SK-N-SH (cell line): Measurements from ENCODE around the gene SMCHD1. TPM values are rescaled to one million over a fixed set of nuclear protein-coding genes. Genes with fewer than 3 reads are reported as not detected.
A peak's percentile ranks its signal among the peaks of the same experiment; 100 is the strongest.

ENCODE experiments used
- CTCF ChIA-PET: fragments of 300-600, 350-600 bp; formaldehyde crosslinking; extraction: SDS; loops from one replicate; lab custom pipeline; 2021; lab: Yijun Ruan, JAX
- POLR2A ChIA-PET: fragments of 350-600 bp; sonication (Branson Sonifier 250); formaldehyde crosslinking; extraction: SDS; loops from one replicate; lab custom pipeline; 2020; ENCODE audit warnings: antibody characterized with exemption, inconsistent platforms; lab: Yijun Ruan, JAX
- DNase-seq: peaks from one replicate; pipeline ENCODE4 v3.0.0; 2012
- H2AFZ ChIP-seq: fragments of 200-600 bp; sonication (generic); 2 replicates; pipeline ENCODE4 v1.8.1; 2016; ENCODE audit warnings: antibody characterized with exemption, mild to moderate bottlenecking, low read depth
- H3F3A ChIP-seq: fragments of 200-600 bp; sonication (generic); replicated peaks from 2 replicates; pipeline ENCODE3; 2016; ENCODE audit warnings: antibody characterized with exemption, mild to moderate bottlenecking; ENCODE audit not compliant: insufficient read depth
- H3K27ac ChIP-seq, 2 experiments: fragments of 200-500 bp in 1 of 2; fragments of 200-600 bp in 1 of 2; sonication (Bioruptor generic) in 1 of 2; sonication (generic), shearing (Covaris generic) in 1 of 2; 2 replicates each; pipeline versions ENCODE4 v1.5.1 to v1.6.1; 2014 to 2016; ENCODE audit warnings: low read depth in 2 of 2, inconsistent platforms in 1 of 2, low read length in 1 of 2, mild to moderate bottlenecking in 1 of 2, mixed read lengths in 1 of 2
- H3K27me3 ChIP-seq: fragments of 200-600 bp; sonication (generic), shearing (Covaris generic); 2 replicates; pipeline ENCODE4 v1.6.1; 2016; ENCODE audit warnings: mixed run types; ENCODE audit not compliant: insufficient read depth
- H3K36me3 ChIP-seq, 2 experiments: fragments of 200-500 bp in 1 of 2; fragments of 200-600 bp in 1 of 2; sonication (Bioruptor generic) in 1 of 2; sonication (generic) in 1 of 2; replicated peaks in 1 of 2; 2 replicates each; pipeline versions ENCODE3 to v1.5.1; 2014 to 2016; ENCODE audit warnings: low read length in 1 of 2, mild to moderate bottlenecking in 1 of 2; ENCODE audit not compliant: insufficient read depth in 2 of 2, control insufficient read depth in 1 of 2
- H3K4me1 ChIP-seq, 2 experiments: fragments of 200-500 bp in 1 of 2; fragments of 200-600 bp in 1 of 2; sonication (Bioruptor generic) in 1 of 2; sonication (generic), shearing (Covaris generic) in 1 of 2; 2 replicates each; pipeline versions ENCODE4 v1.5.1 to v1.6.1; 2014 to 2016; ENCODE audit warnings: low read depth in 1 of 2, low read length in 1 of 2, mixed run types in 1 of 2; ENCODE audit not compliant: insufficient read depth in 2 of 2, control insufficient read depth in 1 of 2
- H3K4me2 ChIP-seq: fragments of 200-600 bp; sonication (generic), shearing (Covaris generic); 2 replicates; pipeline ENCODE4 v1.6.1; 2017; ENCODE audit warnings: mixed run types
- H3K4me3 ChIP-seq, 2 experiments: fragments of 200-500 bp in 1 of 2; fragments of 200-600 bp in 1 of 2; sonication (Bioruptor generic) in 1 of 2; sonication (generic), shearing (Covaris generic) in 1 of 2; 2 replicates each; pipeline versions ENCODE4 v1.5.1 to v1.8.1; 2014 to 2016; ENCODE audit warnings: low read depth in 2 of 2, inconsistent platforms in 1 of 2, low read length in 1 of 2, mild to moderate bottlenecking in 1 of 2, mixed read lengths in 1 of 2, moderate library complexity in 1 of 2
- H3K79me2 ChIP-seq: fragments of 200-600 bp; sonication (generic); 2 replicates; pipeline ENCODE4 v1.8.1; 2017; ENCODE audit warnings: mild to moderate bottlenecking; ENCODE audit not compliant: insufficient read depth
- H3K9ac ChIP-seq: fragments of 200-600 bp; sonication (generic); 2 replicates; pipeline ENCODE4 v1.6.1; 2017; ENCODE audit warnings: mixed run types
- H3K9me2 ChIP-seq: fragments of 200-600 bp; sonication (generic); 2 replicates; pipeline ENCODE4 v1.6.1; 2017; ENCODE audit warnings: mixed run types
- H3K9me3 ChIP-seq: fragments of 200-600 bp; sonication (generic); 2 replicates; pipeline ENCODE4 v1.6.1; 2017; ENCODE audit warnings: mixed run types, mild to moderate bottlenecking, moderate library complexity
- H4K20me1 ChIP-seq: fragments of 200-600 bp; sonication (generic); 2 replicates; pipeline ENCODE4 v1.6.1; 2017; ENCODE audit warnings: mild to moderate bottlenecking, mixed run types; ENCODE audit not compliant: insufficient read depth
- CHD2 ChIP-seq: fragments of 150-350 bp; IDR thresholded peaks from 2 replicates; pipeline ENCODE4 v1.6.1; 2018; ENCODE audit warnings: low read length; ENCODE audit not compliant: partially characterized antibody
- EP300 ChIP-seq, 2 experiments: IDR thresholded peaks; 2 replicates each; pipeline versions ENCODE4 v1.4.0 to v1.6.1; 2012; ENCODE audit warnings: borderline replicate concordance in 1 of 2, low read depth in 1 of 2, low read length in 1 of 2
- FOSL2 ChIP-seq: IDR thresholded peaks from 2 replicates; pipeline ENCODE4 v1.4.0; 2012; ENCODE audit warnings: low read depth, mild to moderate bottlenecking, moderate library complexity, borderline replicate concordance
- FOXJ3 ChIP-seq: sonication (generic); formaldehyde crosslinking; IDR thresholded peaks from 2 replicates; pipeline ENCODE4 v1.5.1; 2020; ENCODE audit warnings: mild to moderate bottlenecking, missing genetic modification reagents
- FOXM1 ChIP-seq: IDR thresholded peaks from 2 replicates; pipeline ENCODE4 v1.4.0; 2012; ENCODE audit warnings: low read depth, mild to moderate bottlenecking
- GABPA ChIP-seq: IDR thresholded peaks from 2 replicates; pipeline ENCODE4 v1.4.0; 2012; ENCODE audit warnings: low read depth, mild to moderate bottlenecking
- IRF3 ChIP-seq: fragments of 150-350 bp; IDR thresholded peaks from 2 replicates; pipeline ENCODE4 v1.6.1; 2016; ENCODE audit warnings: mild to moderate bottlenecking, low read depth, low read length
- MAX ChIP-seq: IDR thresholded peaks from 2 replicates; pipeline ENCODE4 v1.4.0; 2012; ENCODE audit warnings: low read depth
- MEF2A ChIP-seq: IDR thresholded peaks from 2 replicates; pipeline ENCODE4 v1.4.0; 2012; ENCODE audit warnings: low read depth, borderline replicate concordance
- MXI1 ChIP-seq: IDR thresholded peaks from 2 replicates; pipeline ENCODE4 v1.6.1; 2012; ENCODE audit warnings: mild to moderate bottlenecking, low read depth, low read length, improper control_type of control experiment
- NFIC ChIP-seq: IDR thresholded peaks from 2 replicates; pipeline ENCODE4 v1.4.0; 2012; ENCODE audit warnings: borderline replicate concordance
- NRF1 ChIP-seq: IDR thresholded peaks from 2 replicates; pipeline ENCODE4 v1.6.1; 2012; ENCODE audit warnings: low read depth, mild to moderate bottlenecking, low read length
- POLR2AphosphoS5 ChIP-seq: IDR thresholded peaks from 2 replicates; pipeline ENCODE4 v1.6.1; 2012; ENCODE audit warnings: low read depth, low read length
- RXRA ChIP-seq: IDR thresholded peaks from 2 replicates; pipeline ENCODE4 v1.4.0; 2012; ENCODE audit warnings: low read depth, mild to moderate bottlenecking, borderline replicate concordance
- SMC3 ChIP-seq: IDR thresholded peaks from 2 replicates; pipeline ENCODE4 v1.6.1; 2012; ENCODE audit warnings: low read depth, low read length, improper control_type of control experiment
- TAF1 ChIP-seq: IDR thresholded peaks from 2 replicates; pipeline ENCODE4 v1.6.1; 2012; ENCODE audit warnings: low read depth, mild to moderate bottlenecking, low read length, moderate library complexity, borderline replicate concordance
- TEAD4 ChIP-seq: IDR thresholded peaks from 2 replicates; pipeline ENCODE4 v1.4.0; 2012; ENCODE audit warnings: mild to moderate bottlenecking, borderline replicate concordance; ENCODE audit not compliant: insufficient read depth
- USF2 ChIP-seq: fragments of 150-350 bp; IDR thresholded peaks from 2 replicates; pipeline ENCODE4 v1.6.1; 2017; ENCODE audit warnings: antibody characterized with exemption, low read length, low read depth, borderline replicate concordance
- WGBS: methylation state at CpG from one replicate; pipeline ENCODE4 v1.1.6; 2017; ENCODE audit warnings: low lambda C conversion rate; 5-methylcytosine and 5-hydroxymethylcytosine counted together
- polyA plus RNA-seq, 3 experiments: library from polyadenylated mRNA; depleted of rRNA; stranded (reverse); fragments of >200 nt; gene quantifications; 2 replicates each; pipeline ENCODE4 v1.2.3, GENCODE V29; 2012
- TF ChIP-seq, protein P1 (sequence below): IDR thresholded peaks from 2 replicates; pipeline ENCODE4 v1.6.1; 2012; ENCODE audit warnings: mild to moderate bottlenecking, low read depth, low read length, moderate library complexity
- TF ChIP-seq, protein P2 (sequence below): fragments of 200-600 bp; sonication (generic); IDR thresholded peaks from 2 replicates; pipeline ENCODE4 v1.6.1; 2017; ENCODE audit warnings: antibody characterized with exemption, mild to moderate bottlenecking, moderate library complexity

Gene SMCHD1
- polyA plus RNA-seq, 1 of the 3 experiments (the other 2 are of a cell fraction), result 8.9 TPM

DNA sequence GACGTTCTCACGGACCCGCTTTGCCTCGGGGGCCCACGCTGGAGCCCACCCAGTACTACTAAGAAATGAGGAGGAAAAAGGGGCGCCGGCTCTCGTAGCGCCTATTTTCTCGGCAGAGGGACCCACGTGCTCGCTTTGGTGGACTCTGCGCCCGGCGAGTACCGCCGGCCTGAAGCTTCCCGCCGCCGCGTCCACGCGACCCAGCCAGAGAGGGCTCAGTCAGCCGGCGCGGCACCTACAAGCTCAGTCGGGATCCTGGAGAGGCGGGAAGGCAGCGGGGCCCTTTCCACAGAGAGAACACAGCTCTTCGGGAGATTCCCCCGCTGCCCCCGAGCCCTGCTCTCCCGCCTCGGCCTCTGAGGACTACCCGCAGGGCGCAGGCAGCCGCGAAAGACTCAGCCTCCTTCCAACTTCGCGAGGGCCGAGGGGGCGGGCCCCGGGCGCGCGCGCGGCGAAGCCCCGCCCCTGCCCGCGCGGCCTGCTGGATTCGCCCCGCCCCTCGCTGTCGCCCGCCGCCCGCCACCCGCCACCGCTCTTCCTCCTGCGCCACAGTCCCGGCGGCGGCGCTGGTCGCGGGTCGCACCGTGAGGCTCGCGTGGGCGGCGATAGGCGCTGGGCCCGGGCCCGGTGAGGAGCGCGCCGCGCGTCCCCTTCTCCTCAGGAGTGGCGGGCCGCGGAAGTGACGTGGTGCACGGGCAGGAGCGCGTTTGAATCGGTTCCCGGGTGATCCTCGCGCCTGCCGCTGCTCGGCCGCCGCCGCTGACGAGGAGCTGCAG is at the start of gene SMCHD1 (continued):
- TF ChIP-seq POLR2AphosphoS5 (peak; percentile 71; the same call in 1 of the 2 replicates), USF2 (no peak), MAX (peak; percentile 81), MXI1 (peak; percentile 77; the same call in 1 of the 2 replicates), SMC3 (no peak), TEAD4 (no peak), FOXM1 (no peak), FOSL2 (no peak), MEF2A (no peak; the same call in 1 of the 2 replicates), EP300 (IDR thresholded peaks at IDR 0.05; ENCODE audit: borderline replicate concordance in 1 of 2, low read depth in 1 of 2, low read length in 1 of 2) (no peak), NFIC (no peak)

DNA sequence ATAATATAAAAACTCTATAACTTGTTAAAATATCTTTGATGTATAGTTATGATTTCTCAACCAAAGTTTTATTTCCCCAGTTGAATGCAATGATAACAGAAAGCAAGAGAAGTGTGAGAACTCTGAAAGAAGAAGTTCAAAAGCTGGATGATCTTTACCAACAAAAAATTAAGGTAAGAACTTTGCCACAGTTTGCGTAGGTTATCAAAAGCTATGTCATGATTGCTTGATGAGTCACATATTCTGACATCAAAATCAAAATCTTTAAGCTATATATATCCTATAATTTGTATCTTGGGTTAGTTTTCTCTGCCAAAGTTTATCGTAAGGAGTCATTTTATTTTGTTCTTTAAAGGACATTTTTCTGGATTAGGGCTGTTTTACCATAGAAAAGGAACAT is 49.2 kb upstream of the SMCHD1 start:
- ChIA-PET POLR2A (no interaction called here), CTCF (no interaction called here)
- whole genome bisulfite sequencing, result 88% methylated on average over 2 of the region's 2 CpGs
- H3K36me3 ChIP-seq, result peaks cover 34 to 43% of the 10 kb centered on the region in 2 experiments
- H3K79me2 ChIP-seq, result no peaks in the 10 kb centered on the region
- H3K9me3 ChIP-seq, result no peaks in the 10 kb centered on the region
- no peak overlapping the region for H3K4me3 ChIP-seq
- H3K4me1 ChIP-seq, result peaks cover 0 to 6% of the 10 kb centered on the region in 2 experiments; a peak in 1 of 4 replicates
- H2AFZ ChIP-seq, result peak overlapping the region; percentile 67
- no peak overlapping the region for H3K9ac ChIP-seq
- H4K20me1 ChIP-seq, result no peaks in the 10 kb centered on the region
- H3K4me2 ChIP-seq, result no peak overlapping the region
- no peaks in the 10 kb centered on the region for H3K27me3 ChIP-seq
- peaks cover 11% of the 10 kb centered on the region for H3F3A ChIP-seq
- DNase-seq, result no peak
- H3K27ac ChIP-seq, result peak overlapping the region in 1 of 2 experiments; percentile 34; a peak in 2 of 4 replicates
- no peaks in the 10 kb centered on the region for H3K9me2 ChIP-seq
- TF ChIP-seq TAF1, result no peak
- no peak for TF ChIP-seq FOXJ3 (CRISPR knock-in tag)
- no peak for TF ChIP-seq GABPA
- TF ChIP-seq, protein P1, sequence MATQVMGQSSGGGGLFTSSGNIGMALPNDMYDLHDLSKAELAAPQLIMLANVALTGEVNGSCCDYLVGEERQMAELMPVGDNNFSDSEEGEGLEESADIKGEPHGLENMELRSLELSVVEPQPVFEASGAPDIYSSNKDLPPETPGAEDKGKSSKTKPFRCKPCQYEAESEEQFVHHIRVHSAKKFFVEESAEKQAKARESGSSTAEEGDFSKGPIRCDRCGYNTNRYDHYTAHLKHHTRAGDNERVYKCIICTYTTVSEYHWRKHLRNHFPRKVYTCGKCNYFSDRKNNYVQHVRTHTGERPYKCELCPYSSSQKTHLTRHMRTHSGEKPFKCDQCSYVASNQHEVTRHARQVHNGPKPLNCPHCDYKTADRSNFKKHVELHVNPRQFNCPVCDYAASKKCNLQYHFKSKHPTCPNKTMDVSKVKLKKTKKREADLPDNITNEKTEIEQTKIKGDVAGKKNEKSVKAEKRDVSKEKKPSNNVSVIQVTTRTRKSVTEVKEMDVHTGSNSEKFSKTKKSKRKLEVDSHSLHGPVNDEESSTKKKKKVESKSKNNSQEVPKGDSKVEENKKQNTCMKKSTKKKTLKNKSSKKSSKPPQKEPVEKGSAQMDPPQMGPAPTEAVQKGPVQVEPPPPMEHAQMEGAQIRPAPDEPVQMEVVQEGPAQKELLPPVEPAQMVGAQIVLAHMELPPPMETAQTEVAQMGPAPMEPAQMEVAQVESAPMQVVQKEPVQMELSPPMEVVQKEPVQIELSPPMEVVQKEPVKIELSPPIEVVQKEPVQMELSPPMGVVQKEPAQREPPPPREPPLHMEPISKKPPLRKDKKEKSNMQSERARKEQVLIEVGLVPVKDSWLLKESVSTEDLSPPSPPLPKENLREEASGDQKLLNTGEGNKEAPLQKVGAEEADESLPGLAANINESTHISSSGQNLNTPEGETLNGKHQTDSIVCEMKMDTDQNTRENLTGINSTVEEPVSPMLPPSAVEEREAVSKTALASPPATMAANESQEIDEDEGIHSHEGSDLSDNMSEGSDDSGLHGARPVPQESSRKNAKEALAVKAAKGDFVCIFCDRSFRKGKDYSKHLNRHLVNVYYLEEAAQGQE, result no peak
- no peak for TF ChIP-seq MAX
- no peak for TF ChIP-seq NRF1
- TF ChIP-seq, protein P2, sequence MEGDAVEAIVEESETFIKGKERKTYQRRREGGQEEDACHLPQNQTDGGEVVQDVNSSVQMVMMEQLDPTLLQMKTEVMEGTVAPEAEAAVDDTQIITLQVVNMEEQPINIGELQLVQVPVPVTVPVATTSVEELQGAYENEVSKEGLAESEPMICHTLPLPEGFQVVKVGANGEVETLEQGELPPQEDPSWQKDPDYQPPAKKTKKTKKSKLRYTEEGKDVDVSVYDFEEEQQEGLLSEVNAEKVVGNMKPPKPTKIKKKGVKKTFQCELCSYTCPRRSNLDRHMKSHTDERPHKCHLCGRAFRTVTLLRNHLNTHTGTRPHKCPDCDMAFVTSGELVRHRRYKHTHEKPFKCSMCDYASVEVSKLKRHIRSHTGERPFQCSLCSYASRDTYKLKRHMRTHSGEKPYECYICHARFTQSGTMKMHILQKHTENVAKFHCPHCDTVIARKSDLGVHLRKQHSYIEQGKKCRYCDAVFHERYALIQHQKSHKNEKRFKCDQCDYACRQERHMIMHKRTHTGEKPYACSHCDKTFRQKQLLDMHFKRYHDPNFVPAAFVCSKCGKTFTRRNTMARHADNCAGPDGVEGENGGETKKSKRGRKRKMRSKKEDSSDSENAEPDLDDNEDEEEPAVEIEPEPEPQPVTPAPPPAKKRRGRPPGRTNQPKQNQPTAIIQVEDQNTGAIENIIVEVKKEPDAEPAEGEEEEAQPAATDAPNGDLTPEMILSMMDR, result no peak
- no peak for TF ChIP-seq MXI1
- TF ChIP-seq USF2, result no peak
- no peak for TF ChIP-seq CHD2
- TF ChIP-seq RXRA, result no peak
- no peak for TF ChIP-seq EP300 (IDR thresholded peaks at IDR 0.05; ENCODE audit: borderline replicate concordance in 1 of 2, low read depth in 1 of 2, low read length in 1 of 2)
- no peak for TF ChIP-seq IRF3
